ENCODE measurements around the gene SH3BP2. TPM values are rescaled to one million over a fixed set of nuclear protein-coding genes. Genes with fewer than 3 reads are reported as not detected.

The SH3BP2 gene
- polyA plus RNA-seq, 3 donors = 19.1 to 478 (median 26.9) TPM

DNA sequence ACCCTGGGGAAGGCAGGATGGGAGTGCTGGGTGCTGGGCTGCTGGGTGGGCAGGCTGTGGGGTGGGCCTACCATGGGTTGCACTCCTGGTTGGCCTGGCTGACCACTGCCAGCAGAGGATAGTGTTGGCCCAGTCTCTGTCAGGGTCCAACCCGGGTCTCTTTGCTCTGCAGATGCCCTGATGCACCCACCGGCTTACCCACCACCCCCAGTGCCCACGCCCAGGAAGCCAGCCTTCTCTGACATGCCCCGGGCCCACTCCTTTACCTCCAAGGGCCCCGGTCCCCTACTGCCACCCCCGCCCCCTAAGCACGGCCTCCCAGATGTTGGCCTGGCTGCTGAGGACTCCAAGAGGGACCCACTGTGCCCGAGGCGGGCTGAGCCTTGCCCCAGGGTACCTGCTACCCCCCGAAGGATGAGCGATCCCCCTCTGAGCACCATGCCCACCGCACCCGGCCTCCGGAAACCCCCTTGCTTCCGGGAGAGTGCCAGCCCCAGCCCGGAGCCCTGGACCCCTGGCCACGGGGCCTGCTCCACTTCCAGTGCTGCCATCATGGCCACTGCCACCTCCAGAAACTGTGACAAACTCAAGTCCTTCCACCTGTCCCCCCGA lies 36.5 kb downstream of the SH3BP2 start:
- H3K9ac ChIP-seq (ENCODE audit: insufficient read depth, low read length, poor library complexity, severe bottlenecking) = no peak overlapping the region
- H4K20me1 ChIP-seq (ENCODE audit: insufficient read depth, low read length) = peaks cover 100% of the 10 kb centered on the region
- no peak overlapping the region for H3K27ac ChIP-seq (ENCODE audit: low read depth in 1 of 2, low read length in 2 of 2)
- peaks cover 9% of the 10 kb centered on the region for H3K4me1 Mint-ChIP-seq
- no peaks in the 10 kb centered on the region for H3K9me3 ChIP-seq (replicated peaks in 1 of 2; ENCODE audit: control insufficient read depth in 1 of 2, insufficient read depth in 1 of 2, low read length in 2 of 2)
- H3K4me1 ChIP-seq (ENCODE audit: control insufficient read depth in 1 of 2, insufficient read depth in 2 of 2, low read length in 2 of 2) = peaks cover 10 to 15% of the 10 kb centered on the region in 2 donors
- peak overlapping the region in 2 of 7 donors; percentile 60 to 73 for H3K27ac Mint-ChIP-seq
- H3K4me3 Mint-ChIP-seq = no peak overlapping the region
- no peak overlapping the region for H3K4me2 ChIP-seq (replicated peaks; ENCODE audit: extremely low read depth, low read length, poor library complexity, severe bottlenecking)
- H3K27me3 Mint-ChIP-seq (ENCODE audit: low read depth in 3 of 3) = peaks cover 0 to 2% (median 0%) of the 10 kb centered on the region in 3 donors
- no peak for DNase-seq
- H3K36me3 ChIP-seq (replicated peaks in 1 of 2; ENCODE audit: control insufficient read depth in 1 of 2, insufficient read depth in 2 of 2, low read length in 2 of 2) = peaks cover 100% of the 10 kb centered on the region in 2 donors
- H3K9me3 Mint-ChIP-seq = peaks cover 0 to 1% (median 0%) of the 10 kb centered on the region in 7 donors
- H3K36me3 Mint-ChIP-seq = peaks cover 84 to 99% of the 10 kb centered on the region in 2 donors
- H3K79me2 ChIP-seq (ENCODE audit: insufficient read depth, low read length) = peaks cover 35% of the 10 kb centered on the region
- no peak for TF ChIP-seq CTCF (IDR thresholded peaks at IDR 0.05)
- no peak overlapping the region for H3K4me3 ChIP-seq (replicated peaks in 1 of 3; ENCODE audit: low read depth in 2 of 3, low read length in 3 of 3)
- 95% methylated on average over 17 of the region's 18 CpGs for WGBS (ENCODE audit: insufficient coverage)
- H3K27me3 ChIP-seq (ENCODE audit: control insufficient read depth in 2 of 2, insufficient read depth in 2 of 2, low read length in 2 of 2) = no peaks in the 10 kb centered on the region
- H2AFZ ChIP-seq (ENCODE audit: insufficient read depth, low read depth, low read length, poor library complexity, severe bottlenecking) = no peak overlapping the region
- intact Hi-C loops (cut with micrococcal nuclease) = no loop called here

GRCh38 chr4:2829933-2830451 lies 37.1 kb downstream of the SH3BP2 start:
- H2AFZ ChIP-seq (ENCODE audit: insufficient read depth, low read depth, low read length, poor library complexity, severe bottlenecking) = no peak overlapping the region
- H3K4me1 Mint-ChIP-seq = peaks cover 15% of the 10 kb centered on the region
- peaks cover 16 to 20% of the 10 kb centered on the region in 2 donors for H3K4me1 ChIP-seq (ENCODE audit: control insufficient read depth in 1 of 2, insufficient read depth in 2 of 2, low read length in 2 of 2)
- H3K4me3 ChIP-seq (replicated peaks in 1 of 3; ENCODE audit: low read depth in 2 of 3, low read length in 3 of 3) = no peak overlapping the region
- 96% methylated on average over 18 of the region's 19 CpGs for WGBS (ENCODE audit: insufficient coverage)
- H3K36me3 Mint-ChIP-seq = peaks cover 82 to 99% of the 10 kb centered on the region in 2 donors
- no peak for DNase-seq
- peaks cover 29% of the 10 kb centered on the region for H3K79me2 ChIP-seq (ENCODE audit: insufficient read depth, low read length)
- intact Hi-C loops (cut with micrococcal nuclease) = no loop called here
- H3K27me3 ChIP-seq (ENCODE audit: control insufficient read depth in 2 of 2, insufficient read depth in 2 of 2, low read length in 2 of 2) = no peaks in the 10 kb centered on the region
- peaks cover 100% of the 10 kb centered on the region for H4K20me1 ChIP-seq (ENCODE audit: insufficient read depth, low read length)
- peaks cover 0 to 1% (median 0%) of the 10 kb centered on the region in 7 donors for H3K9me3 Mint-ChIP-seq
- peaks cover 0 to 2% (median 0%) of the 10 kb centered on the region in 3 donors for H3K27me3 Mint-ChIP-seq (ENCODE audit: low read depth in 3 of 3)
- no peak overlapping the region for H3K4me3 Mint-ChIP-seq
- no peaks in the 10 kb centered on the region for H3K9me3 ChIP-seq (replicated peaks in 1 of 2; ENCODE audit: control insufficient read depth in 1 of 2, insufficient read depth in 1 of 2, low read length in 2 of 2)
- peak overlapping the region in 1 of 7 donors; percentile 73 for H3K27ac Mint-ChIP-seq
- H3K36me3 ChIP-seq (replicated peaks in 1 of 2; ENCODE audit: control insufficient read depth in 1 of 2, insufficient read depth in 2 of 2, low read length in 2 of 2) = peaks cover 100% of the 10 kb centered on the region in 2 donors
- no peak overlapping the region for H3K4me2 ChIP-seq (replicated peaks; ENCODE audit: extremely low read depth, low read length, poor library complexity, severe bottlenecking)
- no peak for TF ChIP-seq CTCF (IDR thresholded peaks at IDR 0.05)
- no peak overlapping the region for H3K27ac ChIP-seq (ENCODE audit: low read depth in 1 of 2, low read length in 2 of 2)
- no peak overlapping the region for H3K9ac ChIP-seq (ENCODE audit: insufficient read depth, low read length, poor library complexity, severe bottlenecking)
